Osteoblast (primary cell): Measurements from ENCODE around the gene ADGRB3. TPM values are rescaled to one million over a fixed set of nuclear protein-coding genes. Genes with fewer than 3 reads are reported as not detected.
A peak's percentile ranks its signal among the peaks of the same experiment; 100 is the strongest.

Experiments
- DNase-seq: peaks from one replicate; pipeline ENCODE4 v3.0.0; 2011; ENCODE audit warnings: low spot score, mixed read lengths; ENCODE audit not compliant: insufficient read length; ENCODE audit errors: missing footprints
- H2AFZ ChIP-seq: 2 replicates; pipeline ENCODE4 v1.6.0; 2011; ENCODE audit warnings: mild to moderate bottlenecking, low read length
- H3K27ac ChIP-seq: 2 replicates; pipeline ENCODE4 v1.5.1; 2011; ENCODE audit warnings: mild to moderate bottlenecking, low read depth, low read length, moderate library complexity
- H3K27me3 ChIP-seq: 2 replicates; pipeline ENCODE4 v1.6.0; 2012; ENCODE audit warnings: mild to moderate bottlenecking, control low read depth, inconsistent platforms, low read length, moderate library complexity; ENCODE audit not compliant: insufficient read depth
- H3K36me3 ChIP-seq: 2 replicates; pipeline ENCODE4 v1.5.1; 2011; ENCODE audit warnings: mild to moderate bottlenecking, low read length, control low read depth, moderate library complexity; ENCODE audit not compliant: insufficient read depth
- H3K4me1 ChIP-seq: 2 replicates; pipeline ENCODE4 v1.5.1; 2011; ENCODE audit warnings: mild to moderate bottlenecking, low read length, control low read depth, moderate library complexity; ENCODE audit not compliant: insufficient read depth
- H3K4me2 ChIP-seq: 2 replicates; pipeline ENCODE4 v1.6.0; 2011; ENCODE audit warnings: mild to moderate bottlenecking, low read length; ENCODE audit not compliant: insufficient read depth
- H3K4me3 ChIP-seq: fragments of 200-600 bp; sonication (generic); 3 replicates; pipeline ENCODE4 v1.5.1; 2012; ENCODE audit warnings: mild to moderate bottlenecking, low read length, inconsistent platforms; ENCODE audit not compliant: insufficient read depth
- H3K79me2 ChIP-seq: 2 replicates; pipeline ENCODE4 v1.6.0; 2012; ENCODE audit warnings: mild to moderate bottlenecking, low read length, control low read depth, inconsistent platforms; ENCODE audit not compliant: insufficient read depth
- H3K9me3 ChIP-seq: 2 replicates; pipeline ENCODE4 v1.5.1; 2011; ENCODE audit warnings: low read depth, low read length, control low read depth
- H4K20me1 ChIP-seq: 2 replicates; pipeline ENCODE4 v1.6.0; 2012; ENCODE audit warnings: mild to moderate bottlenecking, low read length, control low read depth; ENCODE audit not compliant: insufficient read depth
- total RNA-seq: library from RNA; depleted of rRNA; stranded (reverse); fragments of >200 nt; gene quantifications from 2 replicates; pipeline ENCODE4 v1.2.3, GENCODE V29; 2012
- TF ChIP-seq, protein P1 (sequence below): IDR thresholded peaks from 2 replicates; pipeline ENCODE4 v1.5.1; 2011; ENCODE audit warnings: mild to moderate bottlenecking, low read depth, low read length, moderate library complexity; ENCODE audit errors: extremely low read depth

ADGRB3 gene
- total RNA-seq, 1 donor, result not detected

GRCh38 chr6:69038841-69039240, 403.8 kb downstream of the ADGRB3 start:
- Histone ChIP-seq H3K36me3 (no peaks in the 10 kb centered on the region), H3K4me3 (no peak overlapping the region), H3K9me3 (no peaks in the 10 kb centered on the region), H3K27ac (no peak overlapping the region), H4K20me1 (no peaks in the 10 kb centered on the region), H2AFZ (no peak overlapping the region), H3K4me1 (no peaks in the 10 kb centered on the region), H3K79me2 (no peaks in the 10 kb centered on the region), H3K27me3 (no peaks in the 10 kb centered on the region), H3K4me2 (no peak overlapping the region)
- TF ChIP-seq, protein P1, sequence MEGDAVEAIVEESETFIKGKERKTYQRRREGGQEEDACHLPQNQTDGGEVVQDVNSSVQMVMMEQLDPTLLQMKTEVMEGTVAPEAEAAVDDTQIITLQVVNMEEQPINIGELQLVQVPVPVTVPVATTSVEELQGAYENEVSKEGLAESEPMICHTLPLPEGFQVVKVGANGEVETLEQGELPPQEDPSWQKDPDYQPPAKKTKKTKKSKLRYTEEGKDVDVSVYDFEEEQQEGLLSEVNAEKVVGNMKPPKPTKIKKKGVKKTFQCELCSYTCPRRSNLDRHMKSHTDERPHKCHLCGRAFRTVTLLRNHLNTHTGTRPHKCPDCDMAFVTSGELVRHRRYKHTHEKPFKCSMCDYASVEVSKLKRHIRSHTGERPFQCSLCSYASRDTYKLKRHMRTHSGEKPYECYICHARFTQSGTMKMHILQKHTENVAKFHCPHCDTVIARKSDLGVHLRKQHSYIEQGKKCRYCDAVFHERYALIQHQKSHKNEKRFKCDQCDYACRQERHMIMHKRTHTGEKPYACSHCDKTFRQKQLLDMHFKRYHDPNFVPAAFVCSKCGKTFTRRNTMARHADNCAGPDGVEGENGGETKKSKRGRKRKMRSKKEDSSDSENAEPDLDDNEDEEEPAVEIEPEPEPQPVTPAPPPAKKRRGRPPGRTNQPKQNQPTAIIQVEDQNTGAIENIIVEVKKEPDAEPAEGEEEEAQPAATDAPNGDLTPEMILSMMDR, result no peak
- DNase-seq, result no peak

- Histone ChIP-seq H3K36me3 (no peaks in the 10 kb centered on the region), H2AFZ (no peak overlapping the region), H3K27me3 (no peaks in the 10 kb centered on the region), H3K4me1 (no peaks in the 10 kb centered on the region), H4K20me1 (no peaks in the 10 kb centered on the region), H3K27ac (no peak overlapping the region), H3K9me3 (no peaks in the 10 kb centered on the region), H3K4me2 (no peak overlapping the region), H3K4me3 (no peak overlapping the region), H3K79me2 (no peaks in the 10 kb centered on the region)
- TF ChIP-seq, protein P1, result no peak
- no peak for DNase-seq
Measured at GRCh38 chr6:69042297-69042696, 407.2 kb downstream of the ADGRB3 start.

DNA sequence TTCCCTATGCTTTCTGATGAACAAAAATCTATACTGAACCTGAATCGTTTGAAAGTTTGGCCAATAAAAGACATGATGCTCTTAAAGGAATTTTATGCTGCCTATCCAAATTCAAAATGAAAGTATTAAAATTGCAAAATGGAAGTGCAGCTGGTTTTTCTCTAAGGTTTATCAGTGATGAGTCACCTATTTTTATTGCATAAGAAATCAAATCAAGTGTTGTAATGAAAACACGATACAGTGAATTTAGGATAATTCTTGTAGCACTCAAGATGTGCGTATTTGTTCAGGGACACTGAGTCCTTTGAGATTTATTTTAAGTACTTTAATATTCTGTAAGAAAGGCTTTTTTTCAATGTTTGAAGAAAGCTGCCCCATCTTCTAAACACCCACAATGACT, 409.5 kb downstream of the ADGRB3 start:
- Histone ChIP-seq H3K4me2 (no peak overlapping the region), H3K4me1 (no peaks in the 10 kb centered on the region), H3K4me3 (no peak overlapping the region), H3K27me3 (no peaks in the 10 kb centered on the region), H3K79me2 (no peaks in the 10 kb centered on the region), H3K9me3 (no peaks in the 10 kb centered on the region), H3K27ac (no peak overlapping the region), H3K36me3 (no peaks in the 10 kb centered on the region), H4K20me1 (no peaks in the 10 kb centered on the region), H2AFZ (no peak overlapping the region)
- peak; percentile 1 for DNase-seq
- TF ChIP-seq, protein P1, result no peak

GRCh38 chr6:69059413-69059812, 424.3 kb downstream of the ADGRB3 start:
- H3K79me2 ChIP-seq, result no peaks in the 10 kb centered on the region
- H3K4me2 ChIP-seq, result no peak overlapping the region
- TF ChIP-seq, protein P1, result no peak
- no peak for DNase-seq
- no peaks in the 10 kb centered on the region for H3K9me3 ChIP-seq
- no peak overlapping the region for H3K4me3 ChIP-seq
- no peaks in the 10 kb centered on the region for H3K27me3 ChIP-seq
- no peaks in the 10 kb centered on the region for H3K36me3 ChIP-seq
- no peaks in the 10 kb centered on the region for H4K20me1 ChIP-seq
- no peak overlapping the region for H2AFZ ChIP-seq
- no peaks in the 10 kb centered on the region for H3K4me1 ChIP-seq
- no peak overlapping the region for H3K27ac ChIP-seq
